KMS-11 (cell line): ENCODE results near the gene C17orf50.

ENCODE experiments used
- H2AFZ ChIP-seq: fragments of 200-600 bp; sonication (generic); 2 replicates; pipeline ENCODE4 v1.6.1; 2016; ENCODE audit warnings: antibody characterized with exemption, mixed run types, low read depth
- H3K27ac ChIP-seq: fragments of 200-600 bp; sonication (generic); 2 replicates; pipeline ENCODE4 v1.6.1; 2016; ENCODE audit warnings: mild to moderate bottlenecking, mixed run types
- H3K27me3 ChIP-seq: fragments of 200-600 bp; sonication (generic); 2 replicates; pipeline ENCODE4 v1.6.1; 2017; ENCODE audit warnings: mild to moderate bottlenecking, low read depth, mixed run types, moderate library complexity; ENCODE audit not compliant: insufficient read depth
- H3K36me3 ChIP-seq: fragments of 200-600 bp; sonication (generic); 2 replicates; pipeline ENCODE4 v1.6.1; 2017; ENCODE audit warnings: mild to moderate bottlenecking, mixed run types; ENCODE audit not compliant: insufficient read depth
- H3K4me1 ChIP-seq: fragments of 200-600 bp; sonication (generic); 2 replicates; pipeline ENCODE4 v1.6.1; 2016; ENCODE audit warnings: mild to moderate bottlenecking, low read depth, mixed run types; ENCODE audit not compliant: poor library complexity, severe bottlenecking
- H3K4me2 ChIP-seq: fragments of 200-600 bp; sonication (generic); 2 replicates; pipeline ENCODE4 v1.7.0; 2016; ENCODE audit warnings: mild to moderate bottlenecking, mixed run types
- H3K4me3 ChIP-seq: fragments of 200-600 bp; sonication (generic); IDR thresholded peaks from 2 replicates; pipeline ENCODE4 v1.6.1; 2017; ENCODE audit warnings: low read depth, low read length, mixed read lengths; ENCODE audit not compliant: insufficient read depth
- H3K79me2 ChIP-seq: fragments of 200-600 bp; sonication (generic); 2 replicates; pipeline ENCODE4 v1.6.1; 2016; ENCODE audit warnings: low read depth, mixed run types; ENCODE audit not compliant: insufficient read depth
- H3K9ac ChIP-seq: fragments of 200-600 bp; sonication (generic); 2 replicates; pipeline ENCODE4 v1.6.1; 2016; ENCODE audit warnings: mild to moderate bottlenecking, mixed run types
- H4K20me1 ChIP-seq: fragments of 200-600 bp; sonication (generic); 2 replicates; pipeline ENCODE4 v1.6.1; 2016; ENCODE audit warnings: mild to moderate bottlenecking, mixed run types; ENCODE audit not compliant: insufficient read depth
- TF ChIP-seq, protein P1 (sequence below): fragments of 200-600 bp; sonication (generic); conservative IDR thresholded peaks from 2 replicates; pipeline ENCODE4 v1.6.1; 2017; ENCODE audit warnings: low read depth, mild to moderate bottlenecking, antibody characterized with exemption, low read length, moderate library complexity, mixed read lengths

C17orf50 gene

DNA sequence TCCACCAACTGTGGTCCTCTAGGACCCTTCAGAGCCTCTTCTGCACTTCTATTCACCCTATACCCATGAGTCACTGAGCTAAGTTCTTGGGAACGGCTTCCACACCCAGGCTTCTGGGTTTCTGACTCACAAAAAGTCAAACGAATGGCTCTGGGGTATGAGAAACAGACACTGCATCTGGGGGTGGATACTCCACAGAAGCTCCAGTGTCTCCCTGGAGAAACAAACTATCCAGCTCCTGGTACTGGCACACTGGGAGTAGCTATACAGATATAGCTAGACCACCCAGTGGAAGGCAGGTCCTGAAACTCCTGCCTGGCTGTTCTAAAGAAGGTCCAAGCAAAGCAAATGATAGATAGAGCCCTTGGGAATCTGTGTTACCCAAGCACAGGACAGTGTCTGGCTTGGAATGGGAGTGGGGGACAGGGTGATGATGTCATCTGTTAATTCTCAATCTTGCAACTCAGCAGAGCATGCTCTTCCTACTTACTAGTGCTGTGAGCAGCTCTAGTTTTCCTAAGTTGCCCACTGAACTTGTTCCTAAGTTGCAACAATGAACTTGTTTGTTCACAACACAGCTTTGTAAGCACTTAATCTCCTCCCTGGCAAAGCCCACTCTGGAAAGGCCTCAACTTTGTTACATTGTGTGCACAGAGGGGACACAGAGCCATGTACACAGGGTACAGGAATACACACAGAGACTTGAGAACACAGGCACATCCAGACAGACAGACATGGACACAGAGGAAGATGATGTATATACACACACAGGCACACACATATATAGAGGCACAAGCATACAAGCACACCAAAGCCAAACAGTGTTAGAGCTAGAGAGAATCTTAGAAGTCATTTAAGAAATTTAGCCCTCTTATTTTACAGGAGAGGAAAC, 28.0 kb downstream of the C17orf50 start:
- Histone ChIP-seq H3K9ac (no peak overlapping the region), H4K20me1 (no peaks in the 10 kb centered on the region), H3K27ac (no peak overlapping the region), H3K4me1 (no peaks in the 10 kb centered on the region), H3K4me2 (no peak overlapping the region), H3K36me3 (no peaks in the 10 kb centered on the region), H3K4me3 (no peak overlapping the region), H3K27me3 (no peaks in the 10 kb centered on the region), H3K79me2 (no peaks in the 10 kb centered on the region), H2AFZ (no peak overlapping the region)
- TF ChIP-seq, protein P1, sequence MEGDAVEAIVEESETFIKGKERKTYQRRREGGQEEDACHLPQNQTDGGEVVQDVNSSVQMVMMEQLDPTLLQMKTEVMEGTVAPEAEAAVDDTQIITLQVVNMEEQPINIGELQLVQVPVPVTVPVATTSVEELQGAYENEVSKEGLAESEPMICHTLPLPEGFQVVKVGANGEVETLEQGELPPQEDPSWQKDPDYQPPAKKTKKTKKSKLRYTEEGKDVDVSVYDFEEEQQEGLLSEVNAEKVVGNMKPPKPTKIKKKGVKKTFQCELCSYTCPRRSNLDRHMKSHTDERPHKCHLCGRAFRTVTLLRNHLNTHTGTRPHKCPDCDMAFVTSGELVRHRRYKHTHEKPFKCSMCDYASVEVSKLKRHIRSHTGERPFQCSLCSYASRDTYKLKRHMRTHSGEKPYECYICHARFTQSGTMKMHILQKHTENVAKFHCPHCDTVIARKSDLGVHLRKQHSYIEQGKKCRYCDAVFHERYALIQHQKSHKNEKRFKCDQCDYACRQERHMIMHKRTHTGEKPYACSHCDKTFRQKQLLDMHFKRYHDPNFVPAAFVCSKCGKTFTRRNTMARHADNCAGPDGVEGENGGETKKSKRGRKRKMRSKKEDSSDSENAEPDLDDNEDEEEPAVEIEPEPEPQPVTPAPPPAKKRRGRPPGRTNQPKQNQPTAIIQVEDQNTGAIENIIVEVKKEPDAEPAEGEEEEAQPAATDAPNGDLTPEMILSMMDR = no peak

DNA sequence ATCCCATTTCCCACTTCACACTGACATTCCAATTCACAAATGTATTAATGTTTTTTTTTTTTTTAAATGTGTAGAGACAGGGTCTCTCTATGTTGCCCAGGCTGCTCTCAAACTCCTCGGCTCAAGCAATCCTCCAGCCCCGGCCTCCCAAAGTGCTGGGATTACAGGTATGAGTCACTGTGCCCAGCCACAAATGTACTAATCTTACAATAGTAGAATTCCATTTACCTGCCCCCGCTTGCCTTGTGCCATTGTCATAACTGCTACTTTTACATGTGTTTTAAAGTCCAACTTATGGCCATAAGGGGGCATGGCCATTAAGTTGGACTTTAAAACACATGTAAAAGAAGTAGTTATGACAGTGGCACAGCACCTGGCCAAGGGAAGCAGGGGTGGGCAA, 30.2 kb downstream of the C17orf50 start:
- Histone ChIP-seq H3K27me3 (peaks cover 1% of the 10 kb centered on the region; the same call in 1 of the 2 replicates), H4K20me1 (no peaks in the 10 kb centered on the region), H2AFZ (no peak overlapping the region), H3K36me3 (no peaks in the 10 kb centered on the region), H3K4me2 (no peak overlapping the region), H3K9ac (no peak overlapping the region), H3K4me1 (no peaks in the 10 kb centered on the region), H3K27ac (no peak overlapping the region), H3K79me2 (no peaks in the 10 kb centered on the region), H3K4me3 (no peak overlapping the region)
- TF ChIP-seq, protein P1 = no peak

GRCh38 chr17:35791681-35792350, 31.1 kb downstream of the C17orf50 start:
- Histone ChIP-seq H2AFZ (no peak overlapping the region), H3K27ac (no peak overlapping the region), H4K20me1 (no peaks in the 10 kb centered on the region), H3K79me2 (no peaks in the 10 kb centered on the region), H3K27me3 (peaks cover 3% of the 10 kb centered on the region; the same call in 1 of the 2 replicates), H3K4me1 (no peaks in the 10 kb centered on the region), H3K36me3 (no peaks in the 10 kb centered on the region), H3K9ac (no peak overlapping the region), H3K4me2 (no peak overlapping the region), H3K4me3 (no peak overlapping the region)
- TF ChIP-seq, protein P1 = no peak

DNA sequence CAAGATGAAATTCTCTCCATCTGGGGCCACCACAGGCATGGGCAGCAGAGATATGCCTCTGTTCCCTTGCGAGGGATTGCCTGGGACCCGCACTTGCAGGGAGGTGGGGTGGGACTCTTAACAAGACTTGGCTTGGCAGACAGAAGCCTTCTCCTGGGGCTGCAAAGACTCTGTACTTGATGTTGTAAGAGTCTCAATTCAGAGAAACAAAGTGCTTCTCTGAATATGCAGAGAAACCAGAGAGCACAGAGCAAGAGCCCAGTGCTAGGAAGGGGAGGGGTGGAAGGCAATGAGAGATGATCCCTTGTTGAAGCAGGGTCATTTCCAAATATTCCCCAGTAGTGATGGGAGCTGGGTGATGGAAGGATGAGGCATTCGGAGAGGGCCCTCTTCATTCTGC, 32.6 kb downstream of the C17orf50 start:
- Histone ChIP-seq H3K4me3 (no peak overlapping the region), H3K27me3 (peaks cover 15% of the 10 kb centered on the region; the same call in 1 of the 2 replicates), H4K20me1 (no peaks in the 10 kb centered on the region), H3K4me2 (no peak overlapping the region), H3K9ac (no peak overlapping the region), H3K79me2 (no peaks in the 10 kb centered on the region), H3K4me1 (no peaks in the 10 kb centered on the region), H3K36me3 (no peaks in the 10 kb centered on the region), H3K27ac (no peak overlapping the region), H2AFZ (no peak overlapping the region)
- TF ChIP-seq, protein P1 = no peak
